Measurements from ENCODE around the gene ZDHHC1. TPM values are rescaled to one million over a fixed set of nuclear protein-coding genes. Genes with fewer than 3 reads are reported as not detected.

The ZDHHC1 gene
- polyA plus RNA-seq, 1 of the 3 experiments (the other 2 are of a cell fraction), result 15.8 TPM

DNA sequence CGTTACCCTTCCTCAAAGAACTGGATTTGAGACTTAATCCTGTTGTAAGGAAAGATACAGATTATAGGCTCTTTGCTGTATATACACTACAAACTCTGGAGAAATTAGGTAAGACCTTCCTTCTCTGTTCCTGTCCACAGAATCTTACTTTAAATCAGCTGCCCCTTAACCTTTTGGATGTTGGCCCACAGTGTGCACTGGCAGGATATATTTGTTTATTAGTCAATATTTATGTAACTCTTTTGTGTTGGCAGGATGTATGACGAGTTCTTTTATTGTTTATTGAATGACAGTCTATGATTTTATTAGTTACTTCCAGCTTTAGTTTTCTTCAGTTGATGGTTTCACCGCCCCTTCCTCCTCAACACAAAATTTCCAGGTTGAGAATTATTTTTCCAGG lies 69.9 kb downstream of the ZDHHC1 start:
- CTCF ChIA-PET, result interaction anchor here (1.0 to 4.4 kb wide), 7 partner anchors 19 to 175 kb away, joined by 3 to 19 read pairs (median 5); partner anchors contain the start of genes KCTD19, LRRC36 and ZDHHC1
- WGBS (ENCODE audit: low lambda C conversion rate), result 83% methylated on average over 3 of the region's 3 CpGs
- no peak overlapping the region for H3K27ac ChIP-seq (ENCODE audit: low read depth in 2 of 2, low read length in 1 of 2)

DNA sequence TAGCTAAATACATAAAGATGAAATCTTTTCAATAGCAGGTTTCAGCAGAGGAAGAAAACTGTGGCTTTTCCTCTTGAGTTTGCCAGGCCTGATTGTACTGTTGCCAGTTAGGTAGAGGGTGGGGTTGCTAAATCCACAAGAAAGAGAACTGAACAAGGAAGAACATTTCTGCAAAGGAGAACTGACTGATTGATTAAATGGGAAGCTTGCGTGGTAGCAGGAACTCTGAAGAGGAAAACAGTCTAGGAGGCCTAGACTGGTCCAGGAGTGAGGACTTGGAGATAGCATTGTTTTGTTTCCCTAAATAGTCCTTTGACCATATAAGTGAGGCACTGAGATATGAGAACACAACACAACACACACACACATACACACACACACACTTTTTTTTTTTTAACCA lies 70.9 kb downstream of the ZDHHC1 start:
- WGBS (ENCODE audit: low lambda C conversion rate), result 100% methylated on average over 1 of the region's 1 CpG
- H3K9me2 ChIP-seq, result no peaks in the 10 kb centered on the region
- H3K27me3 ChIP-seq (ENCODE audit: insufficient read depth), result no peaks in the 10 kb centered on the region
- TF ChIP-seq, protein P1, sequence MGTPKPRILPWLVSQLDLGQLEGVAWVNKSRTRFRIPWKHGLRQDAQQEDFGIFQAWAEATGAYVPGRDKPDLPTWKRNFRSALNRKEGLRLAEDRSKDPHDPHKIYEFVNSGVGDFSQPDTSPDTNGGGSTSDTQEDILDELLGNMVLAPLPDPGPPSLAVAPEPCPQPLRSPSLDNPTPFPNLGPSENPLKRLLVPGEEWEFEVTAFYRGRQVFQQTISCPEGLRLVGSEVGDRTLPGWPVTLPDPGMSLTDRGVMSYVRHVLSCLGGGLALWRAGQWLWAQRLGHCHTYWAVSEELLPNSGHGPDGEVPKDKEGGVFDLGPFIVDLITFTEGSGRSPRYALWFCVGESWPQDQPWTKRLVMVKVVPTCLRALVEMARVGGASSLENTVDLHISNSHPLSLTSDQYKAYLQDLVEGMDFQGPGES (IDR thresholded peaks at IDR 0.05; ENCODE audit: low read depth, low read length), result no peak
- TF ChIP-seq CHD2 (IDR thresholded peaks at IDR 0.05; ENCODE audit: low read length, partially characterized antibody) (no peak), SIN3A (IDR thresholded peaks at IDR 0.05; ENCODE audit: borderline replicate concordance, low read depth, low read length) (no peak), GATA2 (CRISPR knock-in tag; IDR thresholded peaks at IDR 0.05) (no peak), RCOR1 (IDR thresholded peaks at IDR 0.05; ENCODE audit: low read length) (no peak), EZH2phosphoT487 (IDR thresholded peaks at IDR 0.05; ENCODE audit: borderline replicate concordance, low read depth) (no peak)
- TF ChIP-seq, protein P2, sequence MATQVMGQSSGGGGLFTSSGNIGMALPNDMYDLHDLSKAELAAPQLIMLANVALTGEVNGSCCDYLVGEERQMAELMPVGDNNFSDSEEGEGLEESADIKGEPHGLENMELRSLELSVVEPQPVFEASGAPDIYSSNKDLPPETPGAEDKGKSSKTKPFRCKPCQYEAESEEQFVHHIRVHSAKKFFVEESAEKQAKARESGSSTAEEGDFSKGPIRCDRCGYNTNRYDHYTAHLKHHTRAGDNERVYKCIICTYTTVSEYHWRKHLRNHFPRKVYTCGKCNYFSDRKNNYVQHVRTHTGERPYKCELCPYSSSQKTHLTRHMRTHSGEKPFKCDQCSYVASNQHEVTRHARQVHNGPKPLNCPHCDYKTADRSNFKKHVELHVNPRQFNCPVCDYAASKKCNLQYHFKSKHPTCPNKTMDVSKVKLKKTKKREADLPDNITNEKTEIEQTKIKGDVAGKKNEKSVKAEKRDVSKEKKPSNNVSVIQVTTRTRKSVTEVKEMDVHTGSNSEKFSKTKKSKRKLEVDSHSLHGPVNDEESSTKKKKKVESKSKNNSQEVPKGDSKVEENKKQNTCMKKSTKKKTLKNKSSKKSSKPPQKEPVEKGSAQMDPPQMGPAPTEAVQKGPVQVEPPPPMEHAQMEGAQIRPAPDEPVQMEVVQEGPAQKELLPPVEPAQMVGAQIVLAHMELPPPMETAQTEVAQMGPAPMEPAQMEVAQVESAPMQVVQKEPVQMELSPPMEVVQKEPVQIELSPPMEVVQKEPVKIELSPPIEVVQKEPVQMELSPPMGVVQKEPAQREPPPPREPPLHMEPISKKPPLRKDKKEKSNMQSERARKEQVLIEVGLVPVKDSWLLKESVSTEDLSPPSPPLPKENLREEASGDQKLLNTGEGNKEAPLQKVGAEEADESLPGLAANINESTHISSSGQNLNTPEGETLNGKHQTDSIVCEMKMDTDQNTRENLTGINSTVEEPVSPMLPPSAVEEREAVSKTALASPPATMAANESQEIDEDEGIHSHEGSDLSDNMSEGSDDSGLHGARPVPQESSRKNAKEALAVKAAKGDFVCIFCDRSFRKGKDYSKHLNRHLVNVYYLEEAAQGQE (IDR thresholded peaks at IDR 0.05; ENCODE audit: low read depth, low read length), result no peak
- DNase-seq, result no peak
- no peaks in the 10 kb centered on the region for H4K20me1 ChIP-seq (ENCODE audit: insufficient read depth)
- H3F3A ChIP-seq (replicated peaks; ENCODE audit: insufficient read depth), result peaks cover 9% of the 10 kb centered on the region
- no peaks in the 10 kb centered on the region for H3K79me2 ChIP-seq (ENCODE audit: insufficient read depth)
- ChIA-PET POLR2A (no interaction called here), CTCF (interaction anchor here (0.9 to 4.4 kb wide), 4 partner anchors 18 to 120 kb away, joined by 3 to 19 read pairs (median 5); partner anchors contain the start of genes KCTD19, LRRC36 and ZDHHC1)
- H3K4me3 ChIP-seq (ENCODE audit: low read depth in 2 of 2, low read length in 1 of 2), result no peak overlapping the region
- no peak overlapping the region for H2AFZ ChIP-seq (ENCODE audit: low read depth)
- no peaks in the 10 kb centered on the region for H3K9me3 ChIP-seq
- H3K4me1 ChIP-seq (ENCODE audit: control insufficient read depth in 1 of 2, insufficient read depth in 2 of 2, low read depth in 1 of 2, low read length in 1 of 2), result no peaks in the 10 kb centered on the region
- H3K9ac ChIP-seq, result no peak overlapping the region
- no peak overlapping the region for H3K27ac ChIP-seq (ENCODE audit: low read depth in 2 of 2, low read length in 1 of 2)
- no peaks in the 10 kb centered on the region for H3K36me3 ChIP-seq (replicated peaks in 1 of 2; ENCODE audit: control insufficient read depth in 1 of 2, insufficient read depth in 2 of 2, low read length in 1 of 2)
- H3K4me2 ChIP-seq, result no peak overlapping the region

More for the DNA sequence above, 69.9 kb downstream of the ZDHHC1 start:
- peaks cover 7% of the 10 kb centered on the region for H3F3A ChIP-seq (replicated peaks; ENCODE audit: insufficient read depth)
- no peaks in the 10 kb centered on the region for H3K9me2 ChIP-seq
- H4K20me1 ChIP-seq (ENCODE audit: insufficient read depth), result no peaks in the 10 kb centered on the region
- no peak overlapping the region for H2AFZ ChIP-seq (ENCODE audit: low read depth)
- TF ChIP-seq SMC3 (IDR thresholded peaks at IDR 0.05; ENCODE audit: low read depth, low read length), result no peak
- H3K9me3 ChIP-seq, result no peaks in the 10 kb centered on the region
- no peak for DNase-seq
- no peak overlapping the region for H3K9ac ChIP-seq
- H3K4me1 ChIP-seq (ENCODE audit: control insufficient read depth in 1 of 2, insufficient read depth in 2 of 2, low read depth in 1 of 2, low read length in 1 of 2), result no peaks in the 10 kb centered on the region
- H3K79me2 ChIP-seq (ENCODE audit: insufficient read depth), result no peaks in the 10 kb centered on the region
- POLR2A ChIA-PET, result no interaction called here
- no peaks in the 10 kb centered on the region for H3K36me3 ChIP-seq (replicated peaks in 1 of 2; ENCODE audit: control insufficient read depth in 1 of 2, insufficient read depth in 2 of 2, low read length in 1 of 2)
- H3K4me3 ChIP-seq (ENCODE audit: low read depth in 2 of 2, low read length in 1 of 2), result no peak overlapping the region
- no peaks in the 10 kb centered on the region for H3K27me3 ChIP-seq (ENCODE audit: insufficient read depth)
- no peak overlapping the region for H3K4me2 ChIP-seq

Small RNA genes lying within 50 kb of the gene (small RNA-seq; reads per million reads assigned to genes)
- 0 reads per million in 7 experiments for gene RNU1-123P

Other genes starting within 250 kb of the ZDHHC1 start
- gene NOL3, start 245.9 kb downstream of the ZDHHC1 start, polyA plus RNA-seq (2012; rRNA removed), result 34.1 and 38.7 TPM in 2 replicates
- gene MATCAP1, start 232.5 kb downstream of the ZDHHC1 start, polyA plus RNA-seq (2012; rRNA removed), result 68.5 and 83.5 TPM in 2 replicates
- 0.46 and 0.83 TPM in 2 replicates for gene EXOC3L1, start 226.3 kb downstream of the ZDHHC1 start, polyA plus RNA-seq (2012; rRNA removed)
- gene E2F4, start 224.3 kb downstream of the ZDHHC1 start, polyA plus RNA-seq (2012; rRNA removed), result 168 and 210 TPM in 2 replicates
- 2.3 and 3.1 TPM in 2 replicates for gene ELMO3, start 217.3 kb downstream of the ZDHHC1 start, polyA plus RNA-seq (2012; rRNA removed)
- gene TMEM208, start 189.3 kb downstream of the ZDHHC1 start, polyA plus RNA-seq (2012; rRNA removed), result 98.2 and 130 TPM in 2 replicates
- gene FHOD1, start 169.0 kb downstream of the ZDHHC1 start, polyA plus RNA-seq (2012; rRNA removed), result 53.2 and 70.9 TPM in 2 replicates
- 4.1 and 5.8 TPM in 2 replicates for gene SLC9A5, start 167.5 kb downstream of the ZDHHC1 start, polyA plus RNA-seq (2012; rRNA removed)
- gene PLEKHG4, start 136.9 kb downstream of the ZDHHC1 start, polyA plus RNA-seq (2012; rRNA removed), result 65.5 and 87.0 TPM in 2 replicates
- gene KCTD19, start 89.7 kb downstream of the ZDHHC1 start, polyA plus RNA-seq (2012; rRNA removed), result 1.8 and 1.9 TPM in 2 replicates
- gene LRRC36, start 89.7 kb downstream of the ZDHHC1 start, polyA plus RNA-seq (2012; rRNA removed), result 0.78 and 0.92 TPM in 2 replicates
- 33.5 and 36.2 TPM in 2 replicates for gene TPPP3, start 23.0 kb downstream of the ZDHHC1 start, polyA plus RNA-seq (2012; rRNA removed)
- 0.19 and 0.23 TPM in 2 replicates for gene HSD11B2, start 14.6 kb upstream of the ZDHHC1 start, polyA plus RNA-seq (2012; rRNA removed)
- 111 and 135 TPM in 2 replicates for gene ATP6V0D1, start 64.7 kb upstream of the ZDHHC1 start, polyA plus RNA-seq (2012; rRNA removed)
- not detected in 2 replicates for gene AGRP, start 67.1 kb upstream of the ZDHHC1 start, polyA plus RNA-seq (2012; rRNA removed)
- 12.1 and 24.7 TPM in 2 replicates for gene RIPOR1, start 112.4 kb upstream of the ZDHHC1 start, polyA plus RNA-seq (2012; rRNA removed)
- gene CTCF, start 146.0 kb upstream of the ZDHHC1 start, polyA plus RNA-seq (2012; rRNA removed), result 18.8 and 19.6 TPM in 2 replicates
- 4.4 and 4.9 TPM in 2 replicates for gene CARMIL2, start 228.7 kb upstream of the ZDHHC1 start, polyA plus RNA-seq (2012; rRNA removed)
- gene ACD, start 243.8 kb upstream of the ZDHHC1 start, polyA plus RNA-seq (2012; rRNA removed), result 31.3 and 37.8 TPM in 2 replicates
- gene PARD6A, start 244.5 kb upstream of the ZDHHC1 start, polyA plus RNA-seq (2012; rRNA removed), result 5.7 and 9.0 TPM in 2 replicates